H1 (cell line): ENCODE measurements around the gene CCNL2. TPM values are rescaled to one million over a fixed set of nuclear protein-coding genes. Genes with fewer than 3 reads are reported as not detected.

Source experiments
- BCL11A ChIP-seq, 2 experiments: IDR thresholded peaks; one replicate each; pipeline ENCODE4 v1.6.1; 2011; ENCODE audit warnings: low read depth in 2 of 2, low read length in 2 of 2, mild to moderate bottlenecking in 2 of 2
- CBX8 ChIP-seq: fragments of 300-800, 300-1000 bp; sonication (generic); IDR thresholded peaks from 2 replicates; pipeline ENCODE4 v1.7.1; 2016; ENCODE audit warnings: low read depth, low read length, borderline replicate concordance
- EP300 ChIP-seq, 2 experiments: IDR thresholded peaks; 1 replicate in 1 of 2; 2 replicates in 1 of 2; pipeline ENCODE4 v1.6.1; 2011 to 2012; ENCODE audit warnings: low read depth in 2 of 2, low read length in 2 of 2, mild to moderate bottlenecking in 2 of 2, borderline replicate concordance in 1 of 2, inconsistent platforms in 1 of 2, moderate library complexity in 1 of 2
- EZH2 ChIP-seq: fragments of 200-600 bp; sonication (generic); IDR thresholded peaks from 2 replicates; pipeline ENCODE4 v1.7.1; 2012; ENCODE audit warnings: low read depth, mild to moderate bottlenecking, moderate library complexity, low read length, inconsistent platforms; ENCODE audit not compliant: severe bottlenecking
- JUND ChIP-seq: IDR thresholded peaks from 2 replicates; pipeline ENCODE4 v1.6.1; 2011; ENCODE audit warnings: mild to moderate bottlenecking, improper control_type of control experiment, low read length
- KDM1A ChIP-seq: fragments of 200-600, 300-600 bp; sonication (generic); IDR thresholded peaks from 2 replicates; pipeline ENCODE4 v1.7.1; 2016; ENCODE audit warnings: mild to moderate bottlenecking, low read length, borderline replicate concordance
- RAD21 ChIP-seq, 2 experiments: IDR thresholded peaks in 1 of 2; conservative IDR thresholded peaks in 1 of 2; 2 replicates each; pipeline ENCODE4 v1.6.1; 2011; ENCODE audit warnings: low read depth in 2 of 2, low read length in 2 of 2, improper control_type of control experiment in 1 of 2, inconsistent platforms in 1 of 2, mild to moderate bottlenecking in 1 of 2, moderate library complexity in 1 of 2
- RBBP5 ChIP-seq: IDR thresholded peaks from 2 replicates; pipeline ENCODE4 v1.7.1; 2012; ENCODE audit warnings: low read depth, mild to moderate bottlenecking, inconsistent platforms, low read length, moderate library complexity, borderline replicate concordance
- RNF2 ChIP-seq: fragments of 200-900, 300-1000 bp; sonication (generic); IDR thresholded peaks from 2 replicates; pipeline ENCODE4 v1.7.1; 2016; ENCODE audit warnings: borderline replicate concordance, low read depth, mild to moderate bottlenecking, antibody characterized with exemption, low read length; ENCODE audit not compliant: poor library complexity, severe bottlenecking; ENCODE audit errors: missing control alignments
- SIX5 ChIP-seq: IDR thresholded peaks from 2 replicates; pipeline ENCODE4 v1.6.1; 2011; ENCODE audit warnings: mild to moderate bottlenecking, low read depth, low read length
- TAF1 ChIP-seq: IDR thresholded peaks from 2 replicates; pipeline ENCODE4 v1.6.1; 2011; ENCODE audit warnings: mild to moderate bottlenecking, low read depth, low read length
- TCF12 ChIP-seq: IDR thresholded peaks from 2 replicates; pipeline ENCODE4 v1.6.1; 2011; ENCODE audit warnings: low read depth, mild to moderate bottlenecking, low read length
- TEAD4 ChIP-seq: IDR thresholded peaks from 2 replicates; pipeline ENCODE4 v1.6.1; 2012; ENCODE audit warnings: low read depth, low read length, inconsistent platforms, mixed read lengths
- ZNF274 ChIP-seq: IDR thresholded peaks from 2 replicates; pipeline ENCODE4 v1.7.0; 2012; ENCODE audit warnings: low read length, borderline replicate concordance; ENCODE audit errors: extremely low read depth
- polyA plus RNA-seq, 7 experiments: library from polyadenylated mRNA; depleted of rRNA in 3 of 7; stranded (reverse) in 5 of 7; unstranded in 2 of 7; fragments of >200 nt in 5 of 7; fragments of 200-250 nt in 2 of 7; gene quantifications; 1 replicate in 5 of 7; 2 replicates in 1 of 7; 4 replicates in 1 of 7; pipeline versions ENCODE4 v1.2.1 to v1.2.3, GENCODE V29; 2011 to 2013; ENCODE audit warnings: missing spikeins in 2 of 7, mixed read lengths in 2 of 7
- total RNA-seq: library from RNA; stranded (reverse); fragmentation: NEBNext Ultra II Directional; extraction: Animal tissue kit (Norgen Biotek cat#: 25700); gene quantifications from 2 replicates; pipeline ENCODE4 v1.2.1, GENCODE V29; 2021

CCNL2 gene
- total and polyA plus RNA-seq, 2 of the 8 experiments (the other 6 are each of a cell fraction or from before 2014, with no cell fraction given): 79.8 to 120 TPM

- no peak for TF ChIP-seq EZH2
- TF ChIP-seq ZNF274: no peak
- no peak for TF ChIP-seq SIX5
- no peak for TF ChIP-seq RBBP5
- no peak for TF ChIP-seq RAD21 (IDR thresholded peaks at IDR 0.05 in 1 of 2, conservative IDR thresholded peaks at IDR 0.05 in 1 of 2; ENCODE audit: low read depth in 2 of 2, low read length in 2 of 2)
- TF ChIP-seq CBX8: no peak
- TF ChIP-seq TEAD4: peak; percentile 86
- no peak for TF ChIP-seq BCL11A (IDR thresholded peaks at IDR 0.05; ENCODE audit: low read depth in 2 of 2, low read length in 2 of 2)
- peak; percentile 44; the same call in 1 of the 2 replicates for TF ChIP-seq TAF1
- TF ChIP-seq KDM1A: 0 out of 2 replicates have a peak, but pooled peaks have one; percentile 30
- no peak for TF ChIP-seq RNF2
- no peak for TF ChIP-seq TCF12
- 0 out of 3 replicates have a peak, but pooled peaks of 1 of the 2 experiments have one; percentile 46 for TF ChIP-seq EP300 (IDR thresholded peaks at IDR 0.05; ENCODE audit: borderline replicate concordance in 1 of 2, low read depth in 2 of 2, low read length in 2 of 2)
- peak; percentile 63; the same call in 1 of the 2 replicates for TF ChIP-seq JUND
Observed at GRCh38 chr1:1422465-1423244, 23.5 kb upstream of the CCNL2 start (continued).
